B cell (primary cell): ENCODE data around the gene FMOD. TPM values are rescaled to one million over a fixed set of nuclear protein-coding genes. Genes with fewer than 3 reads are reported as not detected.
"Not testable (repeated sequence)": the region's sequence is repeated elsewhere in the genome, so short reads cannot be mapped to it uniquely, and the experiment has no call there.

Experiments used
- ATAC-seq: fragments of 200-7000 bp; cut with Tn5 transposase; one replicate; pipeline ENCODE4 v1.10.0; 2021; ENCODE audit warnings: low read depth, mild to moderate bottlenecking, moderate number of reproducible peaks, moderate library complexity
- CTCF ChIA-PET: fragments of 350-600 bp; sonication (Branson Sonifier 250); formaldehyde crosslinking; loops from one replicate; lab custom pipeline; 2021; ENCODE audit warnings: antibody characterized with exemption, inconsistent platforms; lab: Charles Lee
- POLR2A ChIA-PET: fragments of 350-600 bp; sonication (Branson Sonifier 250); formaldehyde crosslinking; loops from one replicate; lab custom pipeline; 2021; ENCODE audit warnings: antibody characterized with exemption; lab: Charles Lee
- DNase-seq: peaks from one replicate; pipeline ENCODE4 v3.0.0; 2013
- H2AFZ ChIP-seq: 2 replicates; pipeline ENCODE4 v1.6.1; 2012; ENCODE audit warnings: mild to moderate bottlenecking, low read depth, low read length; ENCODE audit not compliant: insufficient read depth, poor library complexity, severe bottlenecking
- H3K27ac ChIP-seq, 2 donors: 1 replicate in 1 of 2; 2 replicates in 1 of 2; pipeline ENCODE4 v1.5.1; 2012 to 2013; ENCODE audit warnings: low read length in 2 of 2, mild to moderate bottlenecking in 2 of 2, moderate library complexity in 1 of 2
- H3K27me3 ChIP-seq, 4 experiments: fragments of 200-600 bp in 1 of 4; sonication (generic) in 1 of 4; replicated peaks in 1 of 4; 1 replicate in 2 of 4; 2 replicates in 2 of 4; pipeline versions ENCODE4 v1.6.1 to v1.7.0; 2013 to 2016; ENCODE audit warnings: low read length in 3 of 4, mild to moderate bottlenecking in 2 of 4, mixed read lengths in 1 of 4, moderate library complexity in 1 of 4; ENCODE audit not compliant: insufficient read depth in 4 of 4, control insufficient read depth in 3 of 4; ENCODE audit errors: control extremely low read depth in 1 of 4
- H3K36me3 ChIP-seq, 2 experiments: replicated peaks in 1 of 2; 1 replicate in 1 of 2; 2 replicates in 1 of 2; pipeline versions ENCODE4 v1.6.1 to v1.7.1; 2013; ENCODE audit warnings: low read length in 1 of 2; ENCODE audit not compliant: insufficient read depth in 2 of 2, control insufficient read depth in 1 of 2; ENCODE audit errors: control extremely low read depth in 1 of 2, extremely low read depth in 1 of 2
- H3K4me1 ChIP-seq, 2 donors: fragments of 200-600 bp in 1 of 2; sonication (generic) in 1 of 2; 1 replicate in 1 of 2; 2 replicates in 1 of 2; pipeline versions ENCODE4 v1.5.1 to v1.6.1; 2013 to 2017; ENCODE audit warnings: low read length in 2 of 2; ENCODE audit not compliant: control insufficient read depth in 2 of 2, insufficient read depth in 2 of 2
- H3K4me2 ChIP-seq: replicated peaks from 2 replicates; pipeline ENCODE3; 2012; ENCODE audit warnings: mild to moderate bottlenecking, low read depth, low read length; ENCODE audit not compliant: poor library complexity, severe bottlenecking
- H3K4me3 ChIP-seq, 5 experiments: fragments of 200-600 bp in 1 of 5; sonication (generic) in 1 of 5; 1 replicate in 3 of 5; 2 replicates in 2 of 5; pipeline versions ENCODE4 v1.5.1 to v1.7.0; 2011 to 2016; ENCODE audit warnings: low read length in 4 of 5, mild to moderate bottlenecking in 4 of 5, low read depth in 2 of 5, control low read depth in 1 of 5, moderate library complexity in 1 of 5; ENCODE audit not compliant: insufficient read depth in 1 of 5; ENCODE audit errors: control extremely low read depth in 1 of 5, extremely low read depth in 1 of 5
- H3K79me2 ChIP-seq: fragments of 200-600 bp; sonication (generic); one replicate; pipeline ENCODE4 v1.6.0; 2016; ENCODE audit warnings: low read length; ENCODE audit not compliant: control insufficient read depth, insufficient read depth
- H3K9ac ChIP-seq: fragments of 200-600 bp; sonication (generic); 2 replicates; pipeline ENCODE4 v1.6.1; 2017; ENCODE audit warnings: mild to moderate bottlenecking, low read length, moderate library complexity
- H3K9me3 ChIP-seq, 3 donors: one replicate each; pipeline versions ENCODE4 v1.6.1 to v1.7.1; 2013; ENCODE audit warnings: low read length in 2 of 3; ENCODE audit not compliant: control insufficient read depth in 2 of 3, insufficient read depth in 1 of 3; ENCODE audit errors: control extremely low read depth in 1 of 3
- H4K20me1 ChIP-seq: 2 replicates; pipeline ENCODE4 v1.6.0; 2012; ENCODE audit warnings: mild to moderate bottlenecking, low read length; ENCODE audit not compliant: insufficient read depth, control insufficient read depth, poor library complexity, severe bottlenecking
- H3K27ac Mint-ChIP-seq: one replicate; pipeline ENCODE4 v1.8.0; 2021; ENCODE audit warnings: mixed read lengths
- H3K27me3 Mint-ChIP-seq: one replicate; pipeline ENCODE4 v1.8.0; 2021; ENCODE audit warnings: mixed read lengths
- H3K4me1 Mint-ChIP-seq: one replicate; pipeline ENCODE4 v1.8.0; 2021; ENCODE audit warnings: mixed read lengths
- H3K4me3 Mint-ChIP-seq: one replicate; pipeline ENCODE4 v1.8.0; 2021; ENCODE audit warnings: mixed read lengths
- H3K9me3 Mint-ChIP-seq: one replicate; pipeline ENCODE4 v1.8.0; 2022; ENCODE audit warnings: mixed read lengths; ENCODE audit not compliant: insufficient read depth
- EZH2 ChIP-seq: IDR thresholded peaks from 2 replicates; pipeline ENCODE4 v1.6.1; 2012; ENCODE audit warnings: borderline replicate concordance, low read depth, mild to moderate bottlenecking, moderate library complexity, low read length; ENCODE audit not compliant: insufficient read depth, poor library complexity, severe bottlenecking
- WGBS: methylation state at CpG from one replicate; pipeline ENCODE4 v1.1.5; 2013; ENCODE audit warnings: missing lambda C conversion rate; ENCODE audit not compliant: insufficient coverage; 5-methylcytosine and 5-hydroxymethylcytosine counted together
- intact Hi-C: fragments of 100-400 bp; cut with micrococcal nuclease; formaldehyde crosslinking; loops from one replicate; pipeline ENCODE4 v1.10.0; 2022
- polyA plus RNA-seq: library from polyadenylated mRNA; depleted of rRNA; stranded (reverse); fragments of >200 nt; gene quantifications from 2 replicates; pipeline ENCODE4 v1.2.3, GENCODE V29; 2012
- total RNA-seq, 2 donors: library from RNA; stranded (reverse); fragments of 120-200 nt in 1 of 2; gene quantifications; 1 replicate in 1 of 2; 2 replicates in 1 of 2; pipeline versions ENCODE4 v1.2.3 to v1.2.4, GENCODE V29; 2013 to 2022
- TF ChIP-seq, protein P1 (sequence below): fragments of 200-600 bp; IDR thresholded peaks from one replicate; pipeline ENCODE4 v1.8.0; 2022; ENCODE audit warnings: antibody characterized with exemption, mild to moderate bottlenecking

FMOD gene
- total and polyA plus RNA-seq, 2 donors (not counting 1 experiment from before 2014, with no cell fraction given), result not detected

DNA sequence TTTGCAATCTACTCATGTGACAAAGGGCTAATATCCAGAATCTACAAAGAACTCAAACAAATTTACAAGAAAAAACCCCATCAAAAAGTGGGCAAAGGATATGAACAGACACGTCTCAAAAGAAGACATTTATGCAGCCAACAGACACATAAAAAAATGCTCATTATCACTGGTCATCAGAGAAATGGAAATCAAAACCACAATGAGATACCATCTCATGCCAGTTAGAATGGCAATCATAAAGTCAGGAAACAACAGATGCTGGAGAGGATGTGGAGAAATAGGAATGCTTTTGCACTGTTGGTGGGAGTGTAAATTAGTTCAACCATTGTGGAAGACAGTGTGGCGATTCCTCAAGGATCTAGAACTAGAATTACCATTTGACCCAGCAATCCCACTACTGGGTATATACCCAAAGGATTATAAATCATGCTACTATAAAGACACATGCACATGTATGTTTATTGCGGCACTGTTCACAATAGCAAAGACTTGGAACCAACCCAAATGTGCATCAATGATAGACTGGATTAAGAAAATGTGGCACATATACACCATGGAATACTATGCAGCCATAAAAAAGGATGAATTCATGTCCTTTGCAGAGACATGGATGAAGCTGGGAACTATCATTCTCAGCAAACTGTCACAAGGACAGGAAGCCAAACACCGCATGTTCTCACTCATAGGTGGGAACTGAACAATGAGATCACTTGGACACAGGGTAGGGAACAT is 36.7 kb downstream of the FMOD start:
- Histone ChIP-seq H4K20me1 (peaks cover 13% of the 10 kb centered on the region), H3K36me3 (peaks cover 6 to 26% of the 10 kb centered on the region in 2 experiments), H3K4me1 (peaks cover 50 to 60% of the 10 kb centered on the region in 2 donors)
- H3K27me3 ChIP-seq, H3K9me3 Mint-ChIP-seq, H3K9ac ChIP-seq, H3K27ac ChIP-seq, H3K4me3 Mint-ChIP-seq, H3K79me2 ChIP-seq, H3K9me3 ChIP-seq, H3K4me2 ChIP-seq, H2AFZ ChIP-seq, ATAC-seq, H3K4me3 ChIP-seq, H3K27me3 Mint-ChIP-seq, DNase-seq, intact Hi-C loops: not testable (repeated sequence)
- POLR2A ChIA-PET, result interaction anchor here (0.7 to 9.6 kb wide), 3 partner anchors 7 to 20 kb away, joined by 7 to 687 read pairs (median 43); no protein-coding TSS in a partner anchor
- WGBS, result 100% methylated on average over 1 of the region's 4 CpGs
- H3K27ac Mint-ChIP-seq, result peak overlapping the region; percentile 37
- CTCF ChIA-PET, result interaction anchor here (9.7 to 14.6 kb wide), 4 partner anchors 10 to 46 kb away, joined by 307 to 441 read pairs (median 378); no protein-coding TSS in a partner anchor
- peaks cover 68% of the 10 kb centered on the region for H3K4me1 Mint-ChIP-seq

DNA sequence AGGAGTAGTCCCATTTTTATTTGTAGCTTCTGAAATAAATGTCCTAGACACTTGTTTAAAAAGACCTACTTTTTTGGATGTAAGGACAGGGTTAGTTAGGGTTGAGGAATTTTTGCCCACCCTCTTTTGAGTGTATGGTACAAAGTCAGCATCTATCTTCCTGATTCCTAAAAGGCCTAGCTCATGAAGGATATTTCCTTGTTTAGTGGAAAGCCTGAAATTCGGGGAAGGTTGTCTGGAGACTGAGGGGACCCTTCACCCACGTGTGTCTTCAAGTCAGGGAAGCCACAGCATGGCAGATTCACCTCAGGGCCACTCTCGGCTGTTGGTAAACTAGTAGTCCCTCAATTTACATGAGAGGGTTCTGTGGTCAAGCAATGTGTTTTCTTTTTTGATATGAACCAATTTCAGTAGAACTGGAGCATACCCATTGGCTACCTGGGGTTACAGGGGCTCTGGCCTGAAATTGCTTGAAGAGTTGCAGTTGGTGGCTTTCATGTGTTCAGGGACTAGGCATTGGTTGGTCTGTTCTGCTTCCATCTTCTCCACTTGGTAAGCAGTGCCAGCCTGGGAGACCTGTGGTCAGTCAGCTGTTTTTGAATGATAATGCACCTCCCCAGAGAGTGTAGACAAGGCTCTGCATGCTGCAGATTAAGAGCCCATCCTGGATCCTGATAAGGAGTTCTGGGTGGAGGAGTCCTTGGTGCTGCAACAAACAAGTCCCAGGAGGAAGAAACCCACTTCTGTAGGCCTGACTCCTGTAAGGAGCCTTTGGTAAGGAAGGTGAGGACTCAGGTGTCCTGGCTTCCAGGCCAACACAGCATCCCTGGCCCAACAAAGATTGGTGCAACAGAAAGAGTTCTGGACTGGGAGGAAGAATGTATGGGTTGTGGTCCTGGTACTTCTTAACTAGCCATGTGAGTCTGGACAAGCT is 39.3 kb downstream of the FMOD start:
- H3K27me3 Mint-ChIP-seq, result no peaks in the 10 kb centered on the region
- intact Hi-C loops, result no loop called here
- CTCF ChIA-PET, result interaction anchor here (2.1 to 14.6 kb wide), 6 partner anchors 12 to 129 kb away, joined by 7 to 441 read pairs (median 334); no protein-coding TSS in a partner anchor
- Histone ChIP-seq H3K4me1 (peaks cover 53 to 63% of the 10 kb centered on the region in 2 donors), H3K27ac (peak overlapping the region in 1 of 2 donors; percentile 26), H3K79me2 (peaks cover 33% of the 10 kb centered on the region), H3K27me3 (no peaks in the 10 kb centered on the region), H3K9me3 (no peaks in the 10 kb centered on the region), H3K4me2 (peak overlapping the region; percentile 5), H3K9ac (no peak overlapping the region), H2AFZ (no peak overlapping the region), H3K4me3 (no peak overlapping the region), H4K20me1 (peaks cover 38% of the 10 kb centered on the region), H3K36me3 (peaks cover 11 to 52% of the 10 kb centered on the region in 2 experiments)
- no peak for DNase-seq
- peak overlapping the region; percentile 99 for H3K4me3 Mint-ChIP-seq
- WGBS, result 69% methylated on average over 3 of the region's 3 CpGs
- H3K4me1 Mint-ChIP-seq, result peaks cover 63% of the 10 kb centered on the region
- no peak for TF ChIP-seq EZH2
- TF ChIP-seq, protein P1, sequence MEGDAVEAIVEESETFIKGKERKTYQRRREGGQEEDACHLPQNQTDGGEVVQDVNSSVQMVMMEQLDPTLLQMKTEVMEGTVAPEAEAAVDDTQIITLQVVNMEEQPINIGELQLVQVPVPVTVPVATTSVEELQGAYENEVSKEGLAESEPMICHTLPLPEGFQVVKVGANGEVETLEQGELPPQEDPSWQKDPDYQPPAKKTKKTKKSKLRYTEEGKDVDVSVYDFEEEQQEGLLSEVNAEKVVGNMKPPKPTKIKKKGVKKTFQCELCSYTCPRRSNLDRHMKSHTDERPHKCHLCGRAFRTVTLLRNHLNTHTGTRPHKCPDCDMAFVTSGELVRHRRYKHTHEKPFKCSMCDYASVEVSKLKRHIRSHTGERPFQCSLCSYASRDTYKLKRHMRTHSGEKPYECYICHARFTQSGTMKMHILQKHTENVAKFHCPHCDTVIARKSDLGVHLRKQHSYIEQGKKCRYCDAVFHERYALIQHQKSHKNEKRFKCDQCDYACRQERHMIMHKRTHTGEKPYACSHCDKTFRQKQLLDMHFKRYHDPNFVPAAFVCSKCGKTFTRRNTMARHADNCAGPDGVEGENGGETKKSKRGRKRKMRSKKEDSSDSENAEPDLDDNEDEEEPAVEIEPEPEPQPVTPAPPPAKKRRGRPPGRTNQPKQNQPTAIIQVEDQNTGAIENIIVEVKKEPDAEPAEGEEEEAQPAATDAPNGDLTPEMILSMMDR, result no peak
- no peak for ATAC-seq
- H3K9me3 Mint-ChIP-seq, result no peaks in the 10 kb centered on the region
- H3K27ac Mint-ChIP-seq, result peak overlapping the region; percentile 83
- POLR2A ChIA-PET, result interaction anchor here (0.6 to 9.6 kb wide), 9 partner anchors 10 to 43 kb away, joined by 3 to 687 read pairs (median 100); no protein-coding TSS in a partner anchor
